GM23338 (cell line): ENCODE data around the gene IGSF6. TPM values are rescaled to one million over a fixed set of nuclear protein-coding genes. Genes with fewer than 3 reads are reported as not detected.
"Not testable (repeated sequence)": the region's sequence is repeated elsewhere in the genome, so short reads cannot be mapped to it uniquely, and the experiment has no call there.

Experiments used
- ATAC-seq: fragments of 200-7000 bp; cut with Tn5 transposase; 3 replicates; pipeline ENCODE4 v1.9.1; 2020
- DNase-seq: peaks from one replicate; pipeline ENCODE4 v3.0.0-alpha.2; 2015; ENCODE audit warnings: low spot score
- H2AFZ ChIP-seq: fragments of 200-600 bp; sonication (generic); 2 replicates; pipeline ENCODE4 v1.8.0; 2016; ENCODE audit warnings: antibody characterized with exemption, mild to moderate bottlenecking, moderate library complexity
- H3F3A ChIP-seq: fragments of 200-600 bp; sonication (generic); replicated peaks from 2 replicates; pipeline ENCODE4 v1.8.0; 2017; ENCODE audit warnings: antibody characterized with exemption, mixed run types, low read depth
- H3K27ac ChIP-seq: fragments of 200-600 bp; sonication (generic); 2 replicates; pipeline ENCODE4 v1.6.1; 2016; ENCODE audit warnings: low read depth
- H3K27me3 ChIP-seq: fragments of 200-600 bp; sonication (generic); 2 replicates; pipeline ENCODE4 v1.8.0; 2016; ENCODE audit warnings: mild to moderate bottlenecking, mixed run types, moderate library complexity; ENCODE audit not compliant: insufficient read depth
- H3K36me3 ChIP-seq: fragments of 200-600 bp; sonication (generic); 2 replicates; pipeline ENCODE4 v1.8.0; 2016; ENCODE audit warnings: mild to moderate bottlenecking; ENCODE audit not compliant: insufficient read depth
- H3K4me1 ChIP-seq: fragments of 200-600 bp; sonication (generic); 2 replicates; pipeline ENCODE4 v1.8.0; 2016; ENCODE audit warnings: mild to moderate bottlenecking, moderate library complexity; ENCODE audit not compliant: insufficient read depth
- H3K4me2 ChIP-seq: fragments of 200-600 bp; sonication (generic); 2 replicates; pipeline ENCODE4 v1.7.1; 2017; ENCODE audit warnings: mixed run types
- H3K4me3 ChIP-seq: fragments of 200-600 bp; sonication (generic); 2 replicates; pipeline ENCODE4 v1.6.1; 2016; ENCODE audit warnings: mixed run types
- H3K79me2 ChIP-seq: fragments of 200-600 bp; sonication (generic); replicated peaks from 2 replicates; pipeline ENCODE4 v1.8.0; 2017; ENCODE audit warnings: mild to moderate bottlenecking; ENCODE audit not compliant: insufficient read depth
- H3K9me2 ChIP-seq: fragments of 200-600 bp; sonication (generic); 2 replicates; pipeline ENCODE4 v1.8.0; 2017; ENCODE audit not compliant: insufficient read depth
- H4K20me1 ChIP-seq: fragments of 200-600 bp; sonication (generic); replicated peaks from 2 replicates; pipeline ENCODE4 v1.8.0; 2017; ENCODE audit warnings: mild to moderate bottlenecking; ENCODE audit not compliant: insufficient read depth
- H3K27ac Mint-ChIP-seq: 2 replicates; pipeline ENCODE4 v1.8.0; 2020; ENCODE audit warnings: inconsistent platforms, mild to moderate bottlenecking, moderate library complexity, mixed read lengths
- H3K27me3 Mint-ChIP-seq: 3 replicates; pipeline ENCODE4 v1.8.0; 2022; ENCODE audit warnings: low read depth, mild to moderate bottlenecking, moderate library complexity, mixed read lengths, inconsistent platforms; ENCODE audit not compliant: insufficient read depth, poor library complexity
- H3K36me3 Mint-ChIP-seq: 3 replicates; pipeline ENCODE4 v1.8.0; 2021; ENCODE audit warnings: low read depth, mild to moderate bottlenecking, inconsistent platforms, moderate library complexity, mixed read lengths
- H3K4me1 Mint-ChIP-seq: 3 replicates; pipeline ENCODE4 v1.8.0; 2020; ENCODE audit warnings: mild to moderate bottlenecking, inconsistent platforms, mixed read lengths
- H3K4me3 Mint-ChIP-seq: 3 replicates; pipeline ENCODE4 v1.8.0; 2021; ENCODE audit warnings: moderate library complexity, mild to moderate bottlenecking, inconsistent platforms, mixed read lengths
- H3K9me3 Mint-ChIP-seq: 3 replicates; pipeline ENCODE4 v1.8.0; 2020; ENCODE audit warnings: moderate library complexity, mild to moderate bottlenecking, inconsistent platforms, mixed read lengths
- POLR2AphosphoS5 ChIP-seq: IDR thresholded peaks from 2 replicates; pipeline ENCODE4 v1.6.1; 2016; ENCODE audit warnings: antibody characterized with exemption, low read depth
- polyA plus RNA-seq: library from polyadenylated mRNA; unstranded; fragments of >200 nt; fragmentation: Nextera tagmentation; extraction: Ambion mirVana; gene quantifications from 2 replicates; pipeline ENCODE4 v1.2.1, GENCODE V29; 2016
- total RNA-seq: library from RNA; depleted of rRNA; stranded (reverse); fragments of >200 nt; shearing (Covaris generic); gene quantifications from 2 replicates; pipeline ENCODE4 v1.2.3, GENCODE V29; 2014
- TF ChIP-seq, protein P1 (sequence below): fragments of 250-450 bp; sonication (Bioruptor Pico); IDR thresholded peaks from 2 replicates; pipeline ENCODE4 v1.5.0; 2020; ENCODE audit warnings: mild to moderate bottlenecking, moderate library complexity

Gene IGSF6
- total and polyA plus RNA-seq, 2 experiments from 2014 or later: 0.19 TPM; not detected in 1

DNA sequence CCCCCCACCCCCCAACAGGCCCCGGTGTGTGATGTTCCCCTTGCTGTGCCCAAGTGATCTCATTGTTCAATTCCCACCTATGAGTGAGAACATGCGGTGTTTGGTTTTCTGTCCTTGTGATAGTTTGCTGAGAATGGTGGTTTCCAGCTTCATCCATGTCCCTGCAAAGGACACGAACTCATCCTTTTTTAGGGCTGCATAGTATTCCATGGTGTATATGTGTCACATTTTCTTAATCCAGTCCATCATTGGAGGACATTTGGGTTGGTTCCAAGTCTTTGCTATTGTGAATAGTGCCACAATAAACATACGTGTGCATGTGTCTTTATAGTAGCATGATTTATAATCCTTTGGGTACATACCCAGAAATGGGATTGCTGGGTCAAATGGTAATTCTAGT lies 38.6 kb upstream of the IGSF6 start:
- H3K4me2 ChIP-seq, H3K36me3 ChIP-seq, H3K27ac Mint-ChIP-seq, H3K79me2 ChIP-seq, H3K4me1 ChIP-seq, ATAC-seq, H3K4me1 Mint-ChIP-seq, H4K20me1 ChIP-seq, H3F3A ChIP-seq, H2AFZ ChIP-seq, H3K36me3 Mint-ChIP-seq, H3K9me3 Mint-ChIP-seq, H3K27ac ChIP-seq, H3K9me2 ChIP-seq, H3K4me3 Mint-ChIP-seq, DNase-seq, H3K27me3 Mint-ChIP-seq, H3K4me3 ChIP-seq, H3K27me3 ChIP-seq: not testable (repeated sequence)

DNA sequence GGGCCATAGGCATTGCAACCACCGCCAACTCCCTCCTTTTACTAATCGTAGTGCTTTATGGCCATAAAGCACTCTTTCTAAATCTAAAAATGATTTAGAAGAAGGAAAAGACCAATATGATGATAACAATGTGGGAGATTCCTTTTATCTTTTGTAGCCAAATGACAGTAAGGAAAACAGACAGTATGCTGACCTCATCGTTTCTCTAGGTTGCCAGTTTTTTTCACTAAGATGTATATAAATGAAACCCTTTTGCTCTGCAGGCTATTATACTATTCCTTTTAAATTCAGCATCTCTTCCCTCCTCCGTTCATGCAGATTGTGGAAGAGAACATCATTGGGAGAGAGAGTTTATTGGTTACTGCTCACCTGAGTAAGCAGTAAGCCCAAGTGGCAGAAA lies 36.7 kb upstream of the IGSF6 start:
- no peak for ATAC-seq
- no peaks in the 10 kb centered on the region for H3K4me1 ChIP-seq
- no peak overlapping the region for H2AFZ ChIP-seq
- H3K27me3 ChIP-seq: no peaks in the 10 kb centered on the region
- Mint-ChIP-seq H3K9me3 (peaks cover 2% of the 10 kb centered on the region; the same call in 1 of the 3 replicates), H3K4me1 (no peaks in the 10 kb centered on the region), H3K36me3 (no peaks in the 10 kb centered on the region), H3K27me3 (peaks cover 7% of the 10 kb centered on the region), H3K27ac (no peak overlapping the region), H3K4me3 (no peak overlapping the region)
- TF ChIP-seq, protein P1, sequence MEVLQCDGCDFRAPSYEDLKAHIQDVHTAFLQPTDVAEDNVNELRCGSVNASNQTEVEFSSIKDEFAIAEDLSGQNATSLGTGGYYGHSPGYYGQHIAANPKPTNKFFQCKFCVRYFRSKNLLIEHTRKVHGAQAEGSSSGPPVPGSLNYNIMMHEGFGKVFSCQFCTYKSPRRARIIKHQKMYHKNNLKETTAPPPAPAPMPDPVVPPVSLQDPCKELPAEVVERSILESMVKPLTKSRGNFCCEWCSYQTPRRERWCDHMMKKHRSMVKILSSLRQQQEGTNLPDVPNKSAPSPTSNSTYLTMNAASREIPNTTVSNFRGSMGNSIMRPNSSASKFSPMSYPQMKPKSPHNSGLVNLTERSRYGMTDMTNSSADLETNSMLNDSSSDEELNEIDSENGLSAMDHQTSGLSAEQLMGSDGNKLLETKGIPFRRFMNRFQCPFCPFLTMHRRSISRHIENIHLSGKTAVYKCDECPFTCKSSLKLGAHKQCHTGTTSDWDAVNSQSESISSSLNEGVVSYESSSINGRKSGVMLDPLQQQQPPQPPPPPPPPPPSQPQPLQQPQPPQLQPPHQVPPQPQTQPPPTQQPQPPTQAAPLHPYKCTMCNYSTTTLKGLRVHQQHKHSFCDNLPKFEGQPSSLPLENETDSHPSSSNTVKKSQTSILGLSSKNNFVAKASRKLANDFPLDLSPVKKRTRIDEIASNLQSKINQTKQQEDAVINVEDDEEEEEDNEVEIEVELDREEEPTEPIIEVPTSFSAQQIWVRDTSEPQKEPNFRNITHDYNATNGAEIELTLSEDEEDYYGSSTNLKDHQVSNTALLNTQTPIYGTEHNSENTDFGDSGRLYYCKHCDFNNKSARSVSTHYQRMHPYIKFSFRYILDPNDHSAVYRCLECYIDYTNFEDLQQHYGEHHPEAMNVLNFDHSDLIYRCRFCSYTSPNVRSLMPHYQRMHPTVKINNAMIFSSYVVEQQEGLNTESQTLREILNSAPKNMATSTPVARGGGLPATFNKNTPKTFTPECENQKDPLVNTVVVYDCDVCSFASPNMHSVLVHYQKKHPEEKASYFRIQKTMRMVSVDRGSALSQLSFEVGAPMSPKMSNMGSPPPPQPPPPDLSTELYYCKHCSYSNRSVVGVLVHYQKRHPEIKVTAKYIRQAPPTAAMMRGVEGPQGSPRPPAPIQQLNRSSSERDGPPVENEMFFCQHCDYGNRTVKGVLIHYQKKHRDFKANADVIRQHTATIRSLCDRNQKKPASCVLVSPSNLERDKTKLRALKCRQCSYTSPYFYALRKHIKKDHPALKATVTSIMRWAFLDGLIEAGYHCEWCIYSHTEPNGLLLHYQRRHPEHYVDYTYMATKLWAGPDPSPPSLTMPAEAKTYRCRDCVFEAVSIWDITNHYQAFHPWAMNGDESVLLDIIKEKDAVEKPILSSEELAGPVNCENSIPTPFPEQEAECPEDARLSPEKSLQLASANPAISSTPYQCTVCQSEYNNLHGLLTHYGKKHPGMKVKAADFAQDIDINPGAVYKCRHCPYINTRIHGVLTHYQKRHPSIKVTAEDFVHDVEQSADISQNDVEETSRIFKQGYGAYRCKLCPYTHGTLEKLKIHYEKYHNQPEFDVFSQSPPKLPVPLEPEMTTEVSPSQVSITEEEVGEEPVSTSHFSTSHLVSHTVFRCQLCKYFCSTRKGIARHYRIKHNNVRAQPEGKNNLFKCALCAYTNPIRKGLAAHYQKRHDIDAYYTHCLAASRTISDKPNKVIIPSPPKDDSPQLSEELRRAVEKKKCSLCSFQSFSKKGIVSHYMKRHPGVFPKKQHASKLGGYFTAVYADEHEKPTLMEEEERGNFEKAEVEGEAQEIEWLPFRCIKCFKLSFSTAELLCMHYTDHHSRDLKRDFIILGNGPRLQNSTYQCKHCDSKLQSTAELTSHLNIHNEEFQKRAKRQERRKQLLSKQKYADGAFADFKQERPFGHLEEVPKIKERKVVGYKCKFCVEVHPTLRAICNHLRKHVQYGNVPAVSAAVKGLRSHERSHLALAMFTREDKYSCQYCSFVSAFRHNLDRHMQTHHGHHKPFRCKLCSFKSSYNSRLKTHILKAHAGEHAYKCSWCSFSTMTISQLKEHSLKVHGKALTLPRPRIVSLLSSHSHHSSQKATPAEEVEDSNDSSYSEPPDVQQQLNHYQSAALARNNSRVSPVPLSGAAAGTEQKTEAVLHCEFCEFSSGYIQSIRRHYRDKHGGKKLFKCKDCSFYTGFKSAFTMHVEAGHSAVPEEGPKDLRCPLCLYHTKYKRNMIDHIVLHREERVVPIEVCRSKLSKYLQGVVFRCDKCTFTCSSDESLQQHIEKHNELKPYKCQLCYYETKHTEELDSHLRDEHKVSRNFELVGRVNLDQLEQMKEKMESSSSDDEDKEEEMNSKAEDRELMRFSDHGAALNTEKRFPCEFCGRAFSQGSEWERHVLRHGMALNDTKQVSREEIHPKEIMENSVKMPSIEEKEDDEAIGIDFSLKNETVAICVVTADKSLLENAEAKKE: no peak
- TF ChIP-seq POLR2AphosphoS5: no peak
- H4K20me1 ChIP-seq: no peaks in the 10 kb centered on the region
- no peaks in the 10 kb centered on the region for H3K36me3 ChIP-seq
- no peaks in the 10 kb centered on the region for H3K9me2 ChIP-seq
- no peak for DNase-seq
- no peaks in the 10 kb centered on the region for H3K79me2 ChIP-seq
- H3K27ac ChIP-seq: no peak overlapping the region
- no peak overlapping the region for H3K4me3 ChIP-seq
- H3K4me2 ChIP-seq: no peak overlapping the region
- no peaks in the 10 kb centered on the region for H3F3A ChIP-seq
